Measurements from ENCODE around the gene SLC6A9.

Gene SLC6A9

GRCh38 chr1:44012941-44013609 is 18.2 kb downstream of the SLC6A9 start:
- in situ Hi-C loops (cut with MboI; ENCODE audit: low sequenced_read_pairs, unreplicated experiment), result no loop called here
- no peak for DNase-seq (ENCODE audit: low spot score)

GRCh38 chr1:44012404-44012803 is 18.9 kb downstream of the SLC6A9 start:
- no peak for DNase-seq (ENCODE audit: low spot score)
- no peak for TF ChIP-seq CTCF (IDR thresholded peaks at IDR 0.05; ENCODE audit: borderline replicate concordance, control extremely low read depth, extremely low read depth, insufficient read depth, missing control alignments)

More at GRCh38 chr1:44012941-44013609, 18.2 kb downstream of the SLC6A9 start:
- TF ChIP-seq CTCF (IDR thresholded peaks at IDR 0.05; ENCODE audit: borderline replicate concordance, control extremely low read depth, extremely low read depth, insufficient read depth, missing control alignments), result no peak

GRCh38 chr1:44010935-44011471 is 20.3 kb downstream of the SLC6A9 start:
- DNase-seq (ENCODE audit: low spot score), result no peak
- TF ChIP-seq CTCF (IDR thresholded peaks at IDR 0.05; ENCODE audit: borderline replicate concordance, control extremely low read depth, extremely low read depth, insufficient read depth, missing control alignments), result no peak
- in situ Hi-C loops (cut with MboI; ENCODE audit: low sequenced_read_pairs, unreplicated experiment), result no loop called here

More at GRCh38 chr1:44012404-44012803, 18.9 kb downstream of the SLC6A9 start:
- in situ Hi-C loops (cut with MboI; ENCODE audit: low sequenced_read_pairs, unreplicated experiment), result no loop called here

- no peak for DNase-seq (ENCODE audit: low spot score)
- no peak for TF ChIP-seq CTCF (IDR thresholded peaks at IDR 0.05; ENCODE audit: borderline replicate concordance, control extremely low read depth, extremely low read depth, insufficient read depth, missing control alignments)
- in situ Hi-C loops (cut with MboI; ENCODE audit: low sequenced_read_pairs, unreplicated experiment), result no loop called here
These were observed 23.0 kb downstream of the SLC6A9 start for GRCh38 chr1:44008259-44008658.

GRCh38 chr1:44002606-44003157 is 28.6 kb downstream of the SLC6A9 start:
- in situ Hi-C loops (cut with MboI; ENCODE audit: low sequenced_read_pairs, unreplicated experiment), result loop anchor here (5.0 kb wide), 1 partner anchor 35 kb away; no protein-coding TSS in a partner anchor
- no peak for DNase-seq (ENCODE audit: low spot score)
- no peak for TF ChIP-seq CTCF (IDR thresholded peaks at IDR 0.05; ENCODE audit: borderline replicate concordance, control extremely low read depth, extremely low read depth, insufficient read depth, missing control alignments)

GRCh38 chr1:44002165-44002564 is 29.1 kb downstream of the SLC6A9 start:
- DNase-seq (ENCODE audit: low spot score), result no peak
- TF ChIP-seq CTCF (IDR thresholded peaks at IDR 0.05; ENCODE audit: borderline replicate concordance, control extremely low read depth, extremely low read depth, insufficient read depth, missing control alignments), result no peak
- in situ Hi-C loops (cut with MboI; ENCODE audit: low sequenced_read_pairs, unreplicated experiment), result loop anchor here (5.0 kb wide), 1 partner anchor 35 kb away; no protein-coding TSS in a partner anchor
